NCI-H526 treated with DMSO at 0.1 percent for 48 hours (cell line): ENCODE results near the gene TBC1D2.

Experiments
- DNase-seq: peaks from one replicate; lab custom pipeline; 2025; lab: John Stamatoyannopoulos, UW

The TBC1D2 gene

DNA sequence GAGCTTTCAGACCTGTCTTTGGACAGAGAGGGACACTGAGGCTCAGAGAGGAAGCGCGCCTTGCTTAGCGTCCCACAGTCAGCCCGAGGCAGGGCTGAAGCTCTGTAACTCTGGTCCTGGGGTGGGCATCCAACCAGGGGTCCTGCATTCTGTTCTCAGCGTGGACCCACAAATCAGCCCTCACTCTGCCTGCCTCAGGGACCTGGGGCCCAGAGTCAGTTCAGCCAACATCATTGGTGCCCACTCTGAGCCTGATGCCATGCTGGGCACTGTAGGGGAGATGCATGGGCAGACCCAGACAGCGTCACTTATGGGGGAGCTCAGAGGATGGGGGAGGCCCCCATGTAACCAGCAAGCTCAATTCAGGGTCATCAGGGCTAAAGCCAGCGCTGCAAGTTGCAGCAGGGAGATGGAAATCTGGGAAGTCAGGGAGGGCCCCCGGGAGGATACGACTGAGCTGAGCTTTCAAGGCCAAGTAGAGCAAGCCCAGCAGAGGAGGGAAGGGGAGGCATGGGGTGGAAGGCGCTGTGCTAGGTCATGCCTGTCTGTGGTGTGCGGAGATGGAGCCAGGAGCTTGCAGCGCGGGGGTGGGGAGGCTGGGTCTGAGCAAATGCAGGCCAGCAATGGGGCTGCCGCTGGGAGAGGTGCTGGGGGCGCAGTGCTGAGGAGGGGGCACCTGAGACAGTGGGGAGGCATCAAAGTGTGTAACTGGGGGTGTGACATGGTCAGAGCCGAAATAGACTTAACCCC lies 84.1 kb downstream of the TBC1D2 start:
- no peak for DNase-seq

DNA sequence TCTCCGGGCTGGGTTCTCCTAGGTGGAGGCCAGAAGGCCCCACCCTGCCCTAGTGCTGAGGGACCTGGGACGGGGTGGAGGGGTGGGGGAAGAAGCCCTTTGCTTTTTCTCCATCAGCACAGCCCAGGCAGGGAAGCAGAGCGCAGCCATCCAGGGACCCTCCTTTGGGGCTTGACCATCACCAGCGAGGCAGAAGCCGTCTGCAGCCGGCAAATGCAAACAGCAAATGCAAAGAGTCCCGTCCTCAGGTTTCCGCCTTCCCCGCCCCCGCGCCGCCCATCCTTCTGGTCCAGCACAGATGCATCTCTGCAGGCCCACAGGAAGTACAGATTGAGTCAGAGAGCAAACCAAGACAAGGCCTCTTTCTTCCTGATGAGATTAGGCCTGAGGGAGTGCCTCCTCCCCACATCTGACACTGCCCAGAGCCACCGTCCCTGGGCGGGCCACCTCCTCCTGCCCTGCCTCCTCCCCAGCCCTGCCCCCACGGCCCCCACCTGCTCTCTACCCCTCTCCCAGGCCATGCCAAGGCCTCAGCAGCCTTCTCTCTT lies 86.4 kb downstream of the TBC1D2 start:
- DNase-seq = no peak

GRCh38 chr9:98168153-98168780 lies 87.2 kb downstream of the TBC1D2 start:
- no peak for DNase-seq

- no peak for DNase-seq
Observed at GRCh38 chr9:98164912-98165311, 90.5 kb downstream of the TBC1D2 start.

GRCh38 chr9:98162613-98163012 lies 92.8 kb downstream of the TBC1D2 start:
- DNase-seq = no peak

GRCh38 chr9:98161851-98162250 lies 93.6 kb downstream of the TBC1D2 start:
- no peak for DNase-seq

- no peak for DNase-seq
Observed at GRCh38 chr9:98159790-98160189, 95.7 kb downstream of the TBC1D2 start.

- DNase-seq = no peak
Observed at GRCh38 chr9:98159301-98159700, 96.1 kb downstream of the TBC1D2 start.

DNA sequence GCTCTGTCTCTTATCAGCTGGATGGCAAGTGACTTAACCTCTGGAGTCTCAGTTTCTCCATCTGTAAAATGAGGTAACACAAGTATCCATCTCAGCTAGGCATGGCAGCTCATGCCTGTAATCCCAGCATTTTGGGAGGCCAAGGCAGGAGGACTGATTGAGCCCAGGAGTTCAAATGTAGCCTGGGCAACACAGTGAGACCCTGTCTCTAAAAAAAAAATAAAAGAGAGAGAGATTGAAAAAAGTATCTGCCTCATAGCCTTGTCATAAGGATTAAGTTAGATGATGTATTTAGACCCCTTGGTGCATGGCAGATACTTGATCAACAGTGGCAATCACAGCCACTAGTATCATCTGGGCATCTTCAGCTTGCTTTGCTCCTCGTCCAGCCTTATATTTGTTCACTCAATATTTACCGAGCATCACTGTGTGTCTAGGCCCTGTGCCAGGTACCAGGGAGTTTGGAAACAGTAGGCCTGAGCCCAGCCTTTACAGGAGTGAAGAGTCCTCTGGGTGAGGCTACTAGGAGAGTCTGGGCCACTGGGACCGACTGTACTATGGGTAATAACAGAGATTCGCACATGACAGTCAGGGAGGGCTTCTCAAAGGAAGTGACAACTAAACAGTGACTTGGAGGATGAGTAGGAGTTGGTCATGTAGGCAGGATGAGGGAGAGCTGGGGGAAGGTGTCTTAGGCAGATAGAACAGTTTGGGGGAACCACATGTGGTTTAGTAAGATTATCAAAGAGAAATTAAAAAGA lies 97.2 kb downstream of the TBC1D2 start:
- no peak for DNase-seq

DNA sequence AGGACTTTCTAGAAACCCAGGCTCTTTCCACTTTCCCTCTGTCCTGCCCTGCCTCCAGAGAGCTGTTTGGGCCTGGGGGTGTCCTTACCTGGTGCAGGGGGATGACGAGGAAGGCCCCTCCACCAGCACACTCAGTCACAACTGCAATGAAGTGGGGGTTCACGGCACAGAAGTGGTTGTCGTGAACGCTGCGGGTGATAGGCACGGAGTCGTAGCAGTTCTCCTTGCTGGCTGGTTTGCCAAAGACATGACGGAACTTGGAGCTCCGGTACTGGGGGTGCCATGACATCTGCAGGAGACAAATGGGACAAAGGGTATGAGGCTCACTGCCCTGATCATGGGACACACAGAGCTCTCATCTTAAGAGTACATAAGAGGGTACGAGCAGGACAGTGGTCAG lies 98.1 kb downstream of the TBC1D2 start:
- no peak for DNase-seq

GRCh38 chr9:98154678-98155077 lies 100.8 kb downstream of the TBC1D2 start:
- DNase-seq = no peak

- DNase-seq = no peak
Observed at GRCh38 chr9:98152526-98152925, 102.9 kb downstream of the TBC1D2 start.

- DNase-seq = no peak
Observed at GRCh38 chr9:98150721-98151120, 104.7 kb downstream of the TBC1D2 start.

DNA sequence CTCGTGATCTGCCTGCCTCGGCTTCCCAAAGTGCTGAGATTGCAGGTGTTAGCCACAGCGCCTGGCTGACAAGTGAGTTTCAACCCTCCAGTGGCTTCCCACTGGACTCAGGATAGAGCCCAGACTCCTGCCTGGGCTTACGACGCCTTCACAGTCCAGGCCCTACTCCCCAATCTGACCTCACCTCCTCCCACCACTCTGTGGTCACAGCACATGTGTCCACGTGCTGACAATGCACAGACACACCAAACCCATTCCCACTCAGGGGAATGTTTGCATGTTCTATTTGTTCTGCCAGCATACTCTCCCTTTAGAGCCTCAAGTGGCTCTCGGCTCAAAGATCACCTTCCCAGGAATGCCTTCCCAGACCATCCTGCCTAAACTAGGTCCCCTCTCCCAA lies 105.3 kb downstream of the TBC1D2 start:
- no peak for DNase-seq

GRCh38 chr9:98149422-98149821 lies 106.0 kb downstream of the TBC1D2 start:
- DNase-seq = no peak
